MM.1S (cell line): ENCODE data around the gene TRIM41.

ENCODE experiments used
- EZH2 ChIP-seq: fragments of 300-600 bp; sonication (generic); optimal IDR thresholded peaks from 2 replicates; pipeline ENCODE3; 2017; ENCODE audit warnings: low read depth, mild to moderate bottlenecking, antibody characterized with exemption, low read length, mixed read lengths
- TF ChIP-seq, protein P1 (sequence below): fragments of 300-600 bp; sonication (generic); IDR thresholded peaks from 2 replicates; pipeline ENCODE4 v1.5.1; 2016; ENCODE audit warnings: antibody characterized with exemption, low read length, mixed read lengths

GRCh38 chr5:181217111-181217802 lies 5.8 kb upstream of the TRIM41 start:
- TF ChIP-seq EZH2 = no peak
- TF ChIP-seq, protein P1, sequence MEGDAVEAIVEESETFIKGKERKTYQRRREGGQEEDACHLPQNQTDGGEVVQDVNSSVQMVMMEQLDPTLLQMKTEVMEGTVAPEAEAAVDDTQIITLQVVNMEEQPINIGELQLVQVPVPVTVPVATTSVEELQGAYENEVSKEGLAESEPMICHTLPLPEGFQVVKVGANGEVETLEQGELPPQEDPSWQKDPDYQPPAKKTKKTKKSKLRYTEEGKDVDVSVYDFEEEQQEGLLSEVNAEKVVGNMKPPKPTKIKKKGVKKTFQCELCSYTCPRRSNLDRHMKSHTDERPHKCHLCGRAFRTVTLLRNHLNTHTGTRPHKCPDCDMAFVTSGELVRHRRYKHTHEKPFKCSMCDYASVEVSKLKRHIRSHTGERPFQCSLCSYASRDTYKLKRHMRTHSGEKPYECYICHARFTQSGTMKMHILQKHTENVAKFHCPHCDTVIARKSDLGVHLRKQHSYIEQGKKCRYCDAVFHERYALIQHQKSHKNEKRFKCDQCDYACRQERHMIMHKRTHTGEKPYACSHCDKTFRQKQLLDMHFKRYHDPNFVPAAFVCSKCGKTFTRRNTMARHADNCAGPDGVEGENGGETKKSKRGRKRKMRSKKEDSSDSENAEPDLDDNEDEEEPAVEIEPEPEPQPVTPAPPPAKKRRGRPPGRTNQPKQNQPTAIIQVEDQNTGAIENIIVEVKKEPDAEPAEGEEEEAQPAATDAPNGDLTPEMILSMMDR = peak; percentile 35
